Brain microvascular endothelial cell (primary cell): ENCODE data around the gene AP2B1.

Experiments
- DNase-seq: peaks from one replicate; pipeline ENCODE4 v3.0.0-alpha.2; 2020
- H3K27ac ChIP-seq: fragments of 250-450 bp; sonication (Bioruptor Pico); 2 replicates; pipeline ENCODE4 v1.5.1; 2020; ENCODE audit warnings: mild to moderate bottlenecking, moderate library complexity
- H3K27me3 ChIP-seq: fragments of 250-450 bp; sonication (Bioruptor Pico); replicated peaks from 2 replicates; pipeline ENCODE4 v1.5.1; 2020; ENCODE audit warnings: mild to moderate bottlenecking
- H3K36me3 ChIP-seq: fragments of 250-450 bp; sonication (Bioruptor Pico); replicated peaks from 2 replicates; pipeline ENCODE4 v1.5.1; 2020; ENCODE audit warnings: mild to moderate bottlenecking
- H3K4me3 ChIP-seq: 2 replicates; pipeline ENCODE4 v1.5.1; 2011; ENCODE audit warnings: low read depth, mild to moderate bottlenecking, control low read depth, low read length, moderate library complexity
- in situ Hi-C: cut with HindIII; loops from 2 replicates; pipeline ENCODE4 v1.10.0; 2017; ENCODE audit warnings: low sequenced_read_pairs, low pct_ligation_motif_present
- TF ChIP-seq, protein P1 (sequence below): IDR thresholded peaks from 2 replicates; pipeline ENCODE4 v1.5.1; 2011; ENCODE audit warnings: low read depth, mild to moderate bottlenecking, moderate library complexity, low read length, control low read depth, inconsistent platforms; ENCODE audit errors: missing control alignments

Gene AP2B1

DNA sequence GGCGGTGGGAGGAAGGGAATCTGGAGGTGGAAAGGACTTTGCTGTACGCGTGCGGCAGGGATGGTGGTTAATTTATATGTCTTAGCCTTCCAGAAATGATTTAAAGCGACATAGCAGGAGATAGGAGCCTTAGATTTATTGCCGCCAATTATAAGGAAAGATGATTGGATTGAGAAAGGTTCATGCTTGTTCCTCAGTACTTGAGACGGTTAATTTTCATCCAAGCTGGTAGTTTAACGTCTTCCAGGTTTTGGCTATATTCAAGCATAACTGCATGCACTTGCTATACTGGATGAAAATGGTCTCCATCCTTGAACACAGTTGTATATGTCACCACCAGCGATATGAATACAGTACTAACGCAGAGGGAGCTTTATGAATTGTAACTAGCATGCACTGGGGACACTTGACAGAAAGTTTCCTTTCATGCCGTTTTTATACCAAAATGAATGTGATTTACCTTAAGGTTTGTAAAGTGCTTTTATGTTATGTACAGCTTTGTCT, 8.1 kb upstream of the AP2B1 start:
- no peak for DNase-seq
- peak overlapping the region; percentile 53 for H3K27ac ChIP-seq
- H3K4me3 ChIP-seq = peak overlapping the region; percentile 85
- in situ Hi-C loops = no loop called here
- peaks cover 10% of the 10 kb centered on the region for H3K36me3 ChIP-seq
- no peaks in the 10 kb centered on the region for H3K27me3 ChIP-seq
- TF ChIP-seq, protein P1, sequence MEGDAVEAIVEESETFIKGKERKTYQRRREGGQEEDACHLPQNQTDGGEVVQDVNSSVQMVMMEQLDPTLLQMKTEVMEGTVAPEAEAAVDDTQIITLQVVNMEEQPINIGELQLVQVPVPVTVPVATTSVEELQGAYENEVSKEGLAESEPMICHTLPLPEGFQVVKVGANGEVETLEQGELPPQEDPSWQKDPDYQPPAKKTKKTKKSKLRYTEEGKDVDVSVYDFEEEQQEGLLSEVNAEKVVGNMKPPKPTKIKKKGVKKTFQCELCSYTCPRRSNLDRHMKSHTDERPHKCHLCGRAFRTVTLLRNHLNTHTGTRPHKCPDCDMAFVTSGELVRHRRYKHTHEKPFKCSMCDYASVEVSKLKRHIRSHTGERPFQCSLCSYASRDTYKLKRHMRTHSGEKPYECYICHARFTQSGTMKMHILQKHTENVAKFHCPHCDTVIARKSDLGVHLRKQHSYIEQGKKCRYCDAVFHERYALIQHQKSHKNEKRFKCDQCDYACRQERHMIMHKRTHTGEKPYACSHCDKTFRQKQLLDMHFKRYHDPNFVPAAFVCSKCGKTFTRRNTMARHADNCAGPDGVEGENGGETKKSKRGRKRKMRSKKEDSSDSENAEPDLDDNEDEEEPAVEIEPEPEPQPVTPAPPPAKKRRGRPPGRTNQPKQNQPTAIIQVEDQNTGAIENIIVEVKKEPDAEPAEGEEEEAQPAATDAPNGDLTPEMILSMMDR = no peak

DNA sequence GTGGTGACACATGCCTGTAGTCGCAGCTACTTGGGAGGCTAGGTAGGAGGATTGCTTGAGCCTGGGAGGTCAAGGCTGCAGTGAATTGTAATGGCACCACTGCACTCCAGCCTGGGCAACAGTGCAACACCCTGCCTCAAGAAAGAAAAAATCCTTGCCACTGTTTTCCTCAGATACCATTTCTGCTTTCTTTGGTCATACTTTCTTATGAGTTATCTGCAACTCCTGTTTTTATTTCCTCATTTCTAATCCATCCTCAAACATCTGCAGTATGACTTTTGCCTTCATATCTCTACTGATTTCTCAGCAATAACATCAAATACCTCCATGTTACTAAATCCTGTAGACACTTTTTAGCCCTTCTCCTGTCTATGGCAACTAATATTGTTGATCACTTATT, 3.1 kb upstream of the AP2B1 start:
- DNase-seq = no peak
- TF ChIP-seq, protein P1 = no peak
- H3K27ac ChIP-seq = no peak overlapping the region
- no peaks in the 10 kb centered on the region for H3K36me3 ChIP-seq
- no peak overlapping the region for H3K4me3 ChIP-seq
- in situ Hi-C loops = no loop called here
- H3K27me3 ChIP-seq = no peaks in the 10 kb centered on the region

DNA sequence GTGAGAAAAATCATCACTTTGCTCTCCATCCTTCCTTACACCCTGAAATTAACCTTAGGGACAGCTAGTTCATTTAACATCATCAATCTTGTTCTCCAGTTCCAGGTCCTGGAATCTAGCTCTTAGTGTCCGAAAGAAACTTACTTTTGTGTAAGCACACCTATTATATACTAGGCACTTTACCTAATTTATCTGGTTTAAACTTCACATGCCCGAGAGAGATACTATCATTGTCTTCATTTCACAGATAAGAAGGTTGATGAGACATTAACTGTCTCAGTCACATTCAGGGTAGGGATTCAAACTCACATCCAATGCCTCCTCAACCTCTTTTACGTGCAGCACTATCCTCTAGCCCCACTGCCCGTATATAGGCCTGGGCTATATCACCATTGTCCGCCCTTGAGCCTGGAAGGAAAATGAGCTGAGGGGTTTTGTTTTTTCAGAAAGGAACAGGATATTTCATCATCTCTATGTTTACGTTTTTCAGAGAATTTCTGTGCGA, 501 bp upstream of the AP2B1 start:
- in situ Hi-C loops = no loop called here
- TF ChIP-seq, protein P1 = no peak
- DNase-seq = no peak
- H3K36me3 ChIP-seq = no peaks in the 10 kb centered on the region
- peak overlapping the region; percentile 97 for H3K4me3 ChIP-seq
- peak overlapping the region; percentile 92 for H3K27ac ChIP-seq
- H3K27me3 ChIP-seq = no peaks in the 10 kb centered on the region

DNA sequence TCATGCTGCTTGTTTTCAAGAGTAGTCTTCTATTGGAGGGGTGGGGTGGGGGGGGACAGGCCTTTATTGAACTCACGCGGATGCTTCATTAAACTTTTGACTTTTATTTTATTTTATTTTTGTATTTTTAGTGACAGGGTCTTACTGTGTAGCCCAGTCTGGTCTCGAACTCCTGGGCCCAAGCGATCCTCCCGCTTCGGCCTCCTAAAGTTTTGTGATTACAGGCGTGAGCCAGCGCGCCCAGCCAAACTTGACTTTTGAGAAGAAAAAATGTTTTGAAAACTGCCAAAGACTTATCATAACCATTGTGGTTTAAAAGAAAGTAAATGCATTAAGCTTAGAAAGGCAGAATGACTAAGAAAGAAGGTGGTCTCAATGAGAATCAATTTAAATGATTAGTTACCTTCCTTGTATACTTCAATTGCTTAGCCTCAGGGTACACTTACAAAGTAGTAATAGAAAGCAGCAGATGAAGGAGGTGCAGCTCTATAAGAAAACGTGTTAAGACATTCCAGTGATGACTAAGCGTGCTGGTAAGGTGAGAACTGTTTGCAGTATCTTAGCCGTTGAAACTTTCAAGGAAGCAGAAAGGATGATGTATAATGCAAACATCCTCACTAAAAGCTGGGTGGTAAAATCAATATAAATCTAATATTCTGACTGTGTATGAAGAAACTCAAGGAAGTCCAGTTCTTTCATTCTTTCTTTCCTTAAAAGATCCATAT, 1.2 kb downstream of the AP2B1 start:
- peak overlapping the region; percentile 27 for H3K27ac ChIP-seq
- DNase-seq = peak; percentile 71
- H3K27me3 ChIP-seq = no peaks in the 10 kb centered on the region
- peak overlapping the region; percentile 97 for H3K4me3 ChIP-seq
- TF ChIP-seq, protein P1 = no peak
- H3K36me3 ChIP-seq = no peaks in the 10 kb centered on the region
- in situ Hi-C loops = no loop called here

DNA sequence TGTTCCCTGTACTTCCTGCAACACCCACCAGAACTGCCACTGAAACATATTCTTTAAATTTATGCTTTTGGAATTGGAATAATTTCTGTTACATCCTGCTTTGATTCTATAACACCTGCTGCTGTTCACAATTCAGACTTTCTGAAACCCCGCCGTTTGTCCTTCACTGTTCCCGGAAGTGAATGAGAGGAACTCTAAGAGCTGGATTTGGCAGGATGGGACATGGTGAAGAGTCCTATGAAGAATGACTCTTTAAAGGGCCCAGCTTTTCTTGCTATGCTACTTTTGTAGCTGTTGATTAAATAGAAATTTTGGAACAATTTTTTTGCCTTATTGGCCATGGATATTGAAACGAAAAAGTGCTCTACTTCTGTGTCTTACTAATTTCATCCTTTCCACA, 8.9 kb downstream of the AP2B1 start:
- Histone ChIP-seq H3K27me3 (no peaks in the 10 kb centered on the region), H3K36me3 (peaks cover 59% of the 10 kb centered on the region), H3K27ac (no peak overlapping the region), H3K4me3 (no peak overlapping the region)
- TF ChIP-seq, protein P1 = no peak
- no peak for DNase-seq
- in situ Hi-C loops = no loop called here
